Measurements from ENCODE around the gene PIK3R2.

DNA sequence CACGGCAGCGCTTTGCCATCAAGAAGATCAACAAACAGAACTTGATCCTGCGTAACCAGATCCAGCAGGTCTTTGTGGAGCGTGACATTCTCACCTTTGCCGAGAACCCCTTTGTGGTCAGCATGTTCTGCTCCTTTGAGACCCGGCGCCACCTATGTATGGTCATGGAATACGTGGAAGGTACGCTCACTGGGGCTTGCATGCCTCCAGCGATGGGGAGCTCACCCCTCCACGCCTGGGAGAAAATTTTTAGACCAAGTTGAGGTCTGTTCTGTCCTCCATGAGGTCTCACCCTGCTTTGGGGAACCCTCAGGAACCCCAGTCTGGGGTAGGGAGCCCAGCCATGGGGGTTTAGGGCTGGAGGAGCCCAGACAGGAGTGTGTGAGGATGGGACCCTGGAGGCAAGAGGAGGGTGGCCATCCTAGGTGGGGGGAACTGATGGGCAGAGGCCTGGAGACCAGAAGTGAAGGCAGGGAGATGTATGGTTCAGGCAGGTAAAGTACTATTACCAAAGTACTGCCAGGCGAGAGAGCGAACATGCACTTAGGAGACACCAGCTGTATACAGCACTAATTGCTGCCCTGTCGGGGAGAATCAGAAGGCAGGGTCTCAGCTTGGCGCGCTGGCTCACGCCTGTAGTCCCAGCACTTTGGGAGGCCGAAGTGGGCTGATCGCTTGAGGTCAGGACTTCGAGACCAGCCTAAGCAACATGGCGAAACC is 22.3 kb upstream of the PIK3R2 start:
- TF ChIP-seq, protein P1, sequence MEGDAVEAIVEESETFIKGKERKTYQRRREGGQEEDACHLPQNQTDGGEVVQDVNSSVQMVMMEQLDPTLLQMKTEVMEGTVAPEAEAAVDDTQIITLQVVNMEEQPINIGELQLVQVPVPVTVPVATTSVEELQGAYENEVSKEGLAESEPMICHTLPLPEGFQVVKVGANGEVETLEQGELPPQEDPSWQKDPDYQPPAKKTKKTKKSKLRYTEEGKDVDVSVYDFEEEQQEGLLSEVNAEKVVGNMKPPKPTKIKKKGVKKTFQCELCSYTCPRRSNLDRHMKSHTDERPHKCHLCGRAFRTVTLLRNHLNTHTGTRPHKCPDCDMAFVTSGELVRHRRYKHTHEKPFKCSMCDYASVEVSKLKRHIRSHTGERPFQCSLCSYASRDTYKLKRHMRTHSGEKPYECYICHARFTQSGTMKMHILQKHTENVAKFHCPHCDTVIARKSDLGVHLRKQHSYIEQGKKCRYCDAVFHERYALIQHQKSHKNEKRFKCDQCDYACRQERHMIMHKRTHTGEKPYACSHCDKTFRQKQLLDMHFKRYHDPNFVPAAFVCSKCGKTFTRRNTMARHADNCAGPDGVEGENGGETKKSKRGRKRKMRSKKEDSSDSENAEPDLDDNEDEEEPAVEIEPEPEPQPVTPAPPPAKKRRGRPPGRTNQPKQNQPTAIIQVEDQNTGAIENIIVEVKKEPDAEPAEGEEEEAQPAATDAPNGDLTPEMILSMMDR (IDR thresholded peaks at IDR 0.05; ENCODE audit: low read depth, low read length) = no peak
- no peak for TF ChIP-seq POLR2A (IDR thresholded peaks at IDR 0.05; ENCODE audit: extremely low read depth, insufficient read length)
- TF ChIP-seq, protein P2, sequence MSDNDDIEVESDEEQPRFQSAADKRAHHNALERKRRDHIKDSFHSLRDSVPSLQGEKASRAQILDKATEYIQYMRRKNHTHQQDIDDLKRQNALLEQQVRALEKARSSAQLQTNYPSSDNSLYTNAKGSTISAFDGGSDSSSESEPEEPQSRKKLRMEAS (IDR thresholded peaks at IDR 0.05; ENCODE audit: low read depth, low read length) = no peak

Data from NB4 (cell line).